Panc1 (cell line): ENCODE data around the gene RARG. TPM values are rescaled to one million over a fixed set of nuclear protein-coding genes. Genes with fewer than 3 reads are reported as not detected.

ENCODE experiments used
- ATAC-seq: fragments of 200-7000 bp; cut with Tn5 transposase; 2 replicates; pipeline ENCODE4 v1.9.1; 2020; ENCODE audit warnings: mild to moderate bottlenecking, moderate library complexity
- BruUV-seq: library from RNA; stranded (reverse); fragments of 400-500 nt; replicated peaks from 2 replicates; lab custom pipeline; 2021; lab: Mats Ljungman, UMichigan
- CTCF ChIA-PET: fragments of 300-600 bp; sonication (Branson Sonifier 250); formaldehyde crosslinking; loops from one replicate; lab custom pipeline; 2022; ENCODE audit warnings: antibody characterized with exemption; lab: Charles Lee
- POLR2A ChIA-PET: fragments of 300-600 bp; sonication (Branson Sonifier 250); formaldehyde crosslinking; loops from one replicate; lab custom pipeline; 2022; ENCODE audit warnings: antibody characterized with exemption; lab: Charles Lee
- DNase-seq: peaks from one replicate; pipeline ENCODE4 v3.0.0-alpha.2; 2010; ENCODE audit warnings: low read depth, low spot score
- H3K27ac ChIP-seq: 2 replicates; pipeline ENCODE4 v1.5.1; 2011; ENCODE audit warnings: mild to moderate bottlenecking, low read length, inconsistent platforms
- H3K27me3 ChIP-seq: fragments of 200-500 bp; sonication (Bioruptor generic); 2 replicates; pipeline ENCODE4 v1.6.0; 2014; ENCODE audit warnings: low read length, inconsistent platforms; ENCODE audit not compliant: control insufficient read depth, insufficient read depth
- H3K36me3 ChIP-seq: fragments of 200-500 bp; sonication (Bioruptor generic); 2 replicates; pipeline ENCODE4 v1.5.1; 2014; ENCODE audit warnings: inconsistent platforms, mild to moderate bottlenecking, low read length, moderate library complexity; ENCODE audit not compliant: control insufficient read depth, insufficient read depth
- H3K4me1 ChIP-seq: 2 replicates; pipeline ENCODE4 v1.5.1; 2011; ENCODE audit warnings: inconsistent platforms, mild to moderate bottlenecking, low read length, moderate library complexity; ENCODE audit not compliant: control insufficient read depth, insufficient read depth
- H3K4me3 ChIP-seq, 2 experiments: 2 replicates each; pipeline ENCODE4 v1.5.1; 2011 to 2012; ENCODE audit warnings: low read depth in 2 of 2, low read length in 2 of 2, mild to moderate bottlenecking in 2 of 2, inconsistent platforms in 1 of 2, moderate library complexity in 1 of 2
- H3K9me3 ChIP-seq: fragments of 200-500 bp; sonication (Bioruptor generic); 2 replicates; pipeline ENCODE4 v1.5.1; 2014; ENCODE audit warnings: low read depth, mild to moderate bottlenecking, inconsistent platforms, low read length, moderate library complexity; ENCODE audit not compliant: control insufficient read depth, insufficient read depth
- POLR2AphosphoS5 ChIP-seq: IDR thresholded peaks from 2 replicates; pipeline ENCODE4 v1.6.1; 2012; ENCODE audit warnings: mild to moderate bottlenecking, low read depth, low read length, moderate library complexity
- in situ Hi-C: cut with HindIII; loops from 2 replicates; pipeline ENCODE4 v1.10.0; 2016; ENCODE audit warnings: low sequenced_read_pairs, low pct_unique_long_range_greater_than_20kb
- intact Hi-C: fragments of 100-400 bp; cut with micrococcal nuclease; formaldehyde crosslinking; loops from one replicate; pipeline ENCODE4 v1.10.0; 2022; ENCODE audit not compliant: unreplicated experiment
- total RNA-seq: library from RNA; stranded (reverse); gene quantifications from one replicate; pipeline ENCODE4 v1.2.1, GENCODE V29; 2021; ENCODE audit not compliant: unreplicated experiment
- TF ChIP-seq, protein P1 (sequence below): fragments of 450-650 bp; IDR thresholded peaks from 2 replicates; pipeline ENCODE4 v1.5.1; 2017; ENCODE audit warnings: mild to moderate bottlenecking
- TF ChIP-seq, protein P2 (sequence below), 2 experiments: IDR thresholded peaks; 2 replicates each; pipeline ENCODE4 v1.6.1; 2011 to 2012; ENCODE audit warnings: low read depth in 2 of 2, control low read depth in 1 of 2, low read length in 1 of 2, mild to moderate bottlenecking in 1 of 2, moderate library complexity in 1 of 2; ENCODE audit not compliant: insufficient read depth in 1 of 2

The RARG gene
- total RNA-seq, 1 experiment from 2014 or later: 41.2 TPM

DNA sequence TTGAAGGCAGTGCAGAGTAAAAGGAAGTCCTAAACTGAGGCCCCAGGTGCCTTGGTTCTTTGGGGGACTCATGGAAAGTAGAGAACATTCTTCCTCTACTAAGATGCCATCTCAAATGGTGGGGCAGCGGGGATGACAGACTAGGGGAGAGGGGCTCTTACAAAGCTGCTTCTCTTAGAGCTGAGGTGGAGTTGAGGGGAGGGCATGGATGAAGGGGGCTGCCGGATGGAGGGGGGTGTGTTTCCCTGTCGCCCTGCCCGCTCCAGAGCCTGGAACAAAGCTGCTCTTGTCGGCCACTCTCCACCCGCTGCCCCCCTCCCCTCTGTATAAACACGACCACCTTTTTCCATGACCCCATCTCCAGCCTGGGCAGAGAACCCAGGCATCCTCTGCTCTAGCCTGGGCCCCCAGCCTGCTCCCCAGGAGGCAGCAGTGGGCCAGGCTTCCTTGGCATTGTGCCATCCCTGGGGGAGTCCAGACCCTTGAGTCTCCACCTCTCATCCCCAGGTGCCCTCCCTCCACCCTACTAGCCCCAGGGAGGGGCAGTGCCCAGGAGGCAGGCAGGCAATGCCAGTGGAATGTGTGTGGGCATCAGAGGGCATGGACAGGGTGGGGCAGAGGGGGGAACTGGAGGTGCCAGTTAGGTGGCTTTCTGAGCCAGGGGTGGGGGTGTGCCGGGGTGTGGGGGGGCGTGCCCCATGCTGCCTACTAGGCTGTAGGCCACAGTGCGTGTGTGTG is 1.7 kb downstream of the RARG start:
- peaks cover 26% of the 10 kb centered on the region for H3K4me1 ChIP-seq
- ChIA-PET CTCF (no interaction called here), POLR2A (no interaction called here)
- H3K4me3 ChIP-seq: no peak overlapping the region
- BruUV-seq: no TSS peak
- TF ChIP-seq, protein P1, sequence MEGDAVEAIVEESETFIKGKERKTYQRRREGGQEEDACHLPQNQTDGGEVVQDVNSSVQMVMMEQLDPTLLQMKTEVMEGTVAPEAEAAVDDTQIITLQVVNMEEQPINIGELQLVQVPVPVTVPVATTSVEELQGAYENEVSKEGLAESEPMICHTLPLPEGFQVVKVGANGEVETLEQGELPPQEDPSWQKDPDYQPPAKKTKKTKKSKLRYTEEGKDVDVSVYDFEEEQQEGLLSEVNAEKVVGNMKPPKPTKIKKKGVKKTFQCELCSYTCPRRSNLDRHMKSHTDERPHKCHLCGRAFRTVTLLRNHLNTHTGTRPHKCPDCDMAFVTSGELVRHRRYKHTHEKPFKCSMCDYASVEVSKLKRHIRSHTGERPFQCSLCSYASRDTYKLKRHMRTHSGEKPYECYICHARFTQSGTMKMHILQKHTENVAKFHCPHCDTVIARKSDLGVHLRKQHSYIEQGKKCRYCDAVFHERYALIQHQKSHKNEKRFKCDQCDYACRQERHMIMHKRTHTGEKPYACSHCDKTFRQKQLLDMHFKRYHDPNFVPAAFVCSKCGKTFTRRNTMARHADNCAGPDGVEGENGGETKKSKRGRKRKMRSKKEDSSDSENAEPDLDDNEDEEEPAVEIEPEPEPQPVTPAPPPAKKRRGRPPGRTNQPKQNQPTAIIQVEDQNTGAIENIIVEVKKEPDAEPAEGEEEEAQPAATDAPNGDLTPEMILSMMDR: no peak
- TF ChIP-seq, protein P2, sequence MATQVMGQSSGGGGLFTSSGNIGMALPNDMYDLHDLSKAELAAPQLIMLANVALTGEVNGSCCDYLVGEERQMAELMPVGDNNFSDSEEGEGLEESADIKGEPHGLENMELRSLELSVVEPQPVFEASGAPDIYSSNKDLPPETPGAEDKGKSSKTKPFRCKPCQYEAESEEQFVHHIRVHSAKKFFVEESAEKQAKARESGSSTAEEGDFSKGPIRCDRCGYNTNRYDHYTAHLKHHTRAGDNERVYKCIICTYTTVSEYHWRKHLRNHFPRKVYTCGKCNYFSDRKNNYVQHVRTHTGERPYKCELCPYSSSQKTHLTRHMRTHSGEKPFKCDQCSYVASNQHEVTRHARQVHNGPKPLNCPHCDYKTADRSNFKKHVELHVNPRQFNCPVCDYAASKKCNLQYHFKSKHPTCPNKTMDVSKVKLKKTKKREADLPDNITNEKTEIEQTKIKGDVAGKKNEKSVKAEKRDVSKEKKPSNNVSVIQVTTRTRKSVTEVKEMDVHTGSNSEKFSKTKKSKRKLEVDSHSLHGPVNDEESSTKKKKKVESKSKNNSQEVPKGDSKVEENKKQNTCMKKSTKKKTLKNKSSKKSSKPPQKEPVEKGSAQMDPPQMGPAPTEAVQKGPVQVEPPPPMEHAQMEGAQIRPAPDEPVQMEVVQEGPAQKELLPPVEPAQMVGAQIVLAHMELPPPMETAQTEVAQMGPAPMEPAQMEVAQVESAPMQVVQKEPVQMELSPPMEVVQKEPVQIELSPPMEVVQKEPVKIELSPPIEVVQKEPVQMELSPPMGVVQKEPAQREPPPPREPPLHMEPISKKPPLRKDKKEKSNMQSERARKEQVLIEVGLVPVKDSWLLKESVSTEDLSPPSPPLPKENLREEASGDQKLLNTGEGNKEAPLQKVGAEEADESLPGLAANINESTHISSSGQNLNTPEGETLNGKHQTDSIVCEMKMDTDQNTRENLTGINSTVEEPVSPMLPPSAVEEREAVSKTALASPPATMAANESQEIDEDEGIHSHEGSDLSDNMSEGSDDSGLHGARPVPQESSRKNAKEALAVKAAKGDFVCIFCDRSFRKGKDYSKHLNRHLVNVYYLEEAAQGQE (IDR thresholded peaks at IDR 0.05; ENCODE audit: insufficient read depth in 1 of 2, low read depth in 2 of 2, low read length in 1 of 2): no peak
- no peak for TF ChIP-seq POLR2AphosphoS5
- no peaks in the 10 kb centered on the region for H3K27me3 ChIP-seq
- ATAC-seq (no peak), DNase-seq (no peak)
- H3K36me3 ChIP-seq: no peaks in the 10 kb centered on the region; the same call in 1 of the 2 replicates
- no peak overlapping the region; the same call in 1 of the 2 replicates for H3K27ac ChIP-seq
- no peaks in the 10 kb centered on the region for H3K9me3 ChIP-seq
- in situ Hi-C loops (no loop called here), intact Hi-C loops (no loop called here)

DNA sequence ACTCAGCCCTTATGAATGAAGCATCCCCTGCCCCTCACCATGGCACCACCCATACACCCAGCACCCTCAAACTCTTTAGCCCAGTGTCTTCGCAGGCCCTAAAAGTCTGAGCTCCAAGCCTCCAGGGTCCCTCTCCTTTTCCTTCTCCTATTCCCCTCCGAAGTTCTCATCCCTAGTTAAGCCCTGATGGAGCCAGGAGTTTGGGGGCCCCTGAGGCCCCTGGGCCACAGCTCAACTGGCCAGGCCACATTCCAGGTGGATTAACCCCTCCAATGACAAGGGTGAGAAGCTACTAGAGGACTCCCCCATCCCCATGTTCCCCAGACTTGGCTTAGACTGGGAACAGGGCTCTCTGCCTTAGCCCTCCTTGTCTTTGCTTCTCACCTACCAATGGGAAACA is 2.6 kb downstream of the RARG start:
- H3K4me3 ChIP-seq: no peak overlapping the region
- H3K27me3 ChIP-seq: no peaks in the 10 kb centered on the region
- intact Hi-C loops: no loop called here
- no peak for TF ChIP-seq POLR2AphosphoS5
- H3K4me1 ChIP-seq: peaks cover 31% of the 10 kb centered on the region
- ATAC-seq: no peak
- ChIA-PET CTCF (no interaction called here), POLR2A (no interaction called here)
- H3K27ac ChIP-seq: no peak overlapping the region; the same call in 1 of the 2 replicates
- no TSS peak for BruUV-seq
- no peaks in the 10 kb centered on the region for H3K9me3 ChIP-seq
- in situ Hi-C loops: no loop called here
- DNase-seq: no peak
- H3K36me3 ChIP-seq: no peaks in the 10 kb centered on the region; the same call in 1 of the 2 replicates

DNA sequence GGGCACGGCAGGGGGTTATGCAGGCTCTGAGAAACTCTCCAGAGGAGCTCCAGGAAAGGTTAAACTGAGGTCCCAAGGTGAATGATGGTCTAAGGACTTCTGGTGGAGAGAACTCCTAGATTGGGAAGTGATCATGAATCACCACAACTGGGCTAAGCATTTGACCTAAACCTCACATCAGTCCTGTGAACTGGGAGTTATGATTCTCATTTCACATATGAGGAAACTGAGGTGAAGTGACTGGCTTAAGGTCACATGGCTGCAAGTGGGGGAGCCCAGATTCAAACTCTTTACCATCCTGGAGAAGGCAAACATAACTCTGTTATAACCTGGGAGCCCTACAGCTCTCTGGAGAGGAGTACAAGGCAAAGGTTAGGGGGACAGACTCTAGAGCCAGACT is 4.2 kb downstream of the RARG start:
- Histone ChIP-seq H3K36me3 (no peaks in the 10 kb centered on the region; the same call in 1 of the 2 replicates), H3K4me1 (peaks cover 35% of the 10 kb centered on the region), H3K9me3 (no peaks in the 10 kb centered on the region), H3K27ac (no peak overlapping the region), H3K4me3 (no peak overlapping the region), H3K27me3 (no peaks in the 10 kb centered on the region)
- DNase-seq (no peak), ATAC-seq (no peak)
- POLR2A ChIA-PET: no interaction called here
- CTCF ChIA-PET: no interaction called here
- BruUV-seq: no TSS peak
- TF ChIP-seq, protein P2 (IDR thresholded peaks at IDR 0.05; ENCODE audit: insufficient read depth in 1 of 2, low read depth in 2 of 2, low read length in 1 of 2): no peak
- TF ChIP-seq POLR2AphosphoS5: no peak
- intact Hi-C loops: no loop called here
- in situ Hi-C loops: no loop called here
